ENCODE measurements around the gene TFAP2A. TPM values are rescaled to one million over a fixed set of nuclear protein-coding genes. Genes with fewer than 3 reads are reported as not detected.

The TFAP2A gene
- total and polyA plus RNA-seq, 10 donors, result 0.04 to 0.94 (median 0.23) TPM; not detected in 4

GRCh38 chr6:10391299-10391630 lies 23.6 kb downstream of the TFAP2A start:
- 4 to 13% (median 12%) methylated on average over 10 of the region's 10 CpGs for WGBS, 5 donors
- peaks cover 0 to 14% (median 0%) of the 10 kb centered on the region in 8 donors for H3K9me3 ChIP-seq
- H3K27ac ChIP-seq, result no peak overlapping the region
- intact Hi-C loops (cut with DNase I; ENCODE audit: low total_unique reads), result no loop called here
- no peaks in the 10 kb centered on the region for H3K4me1 ChIP-seq
- H3K27me3 ChIP-seq (replicated peaks in 1 of 7), result peaks cover 6 to 100% (median 94%) of the 10 kb centered on the region in 7 donors
- TF ChIP-seq POLR2AphosphoS5 (IDR thresholded peaks at IDR 0.05), result no peak
- no peak for TF ChIP-seq CTCF (IDR thresholded peaks at IDR 0.05 in 8 of 11, conservative IDR thresholded peaks at IDR 0.05 in 3 of 11)
- no peak for TF ChIP-seq POLR2A (IDR thresholded peaks at IDR 0.05)
- no peak overlapping the region for H3K4me3 ChIP-seq
- no peaks in the 10 kb centered on the region for H3K36me3 ChIP-seq
- no peak for DNase-seq

- intact Hi-C loops (cut with DNase I; ENCODE audit: low total_unique reads), result no loop called here
- no peak for DNase-seq
- TF ChIP-seq CTCF (IDR thresholded peaks at IDR 0.05 in 8 of 11, conservative IDR thresholded peaks at IDR 0.05 in 3 of 11) (no peak), POLR2AphosphoS5 (IDR thresholded peaks at IDR 0.05) (no peak), POLR2A (IDR thresholded peaks at IDR 0.05) (no peak)
- WGBS, 5 donors, result 6 to 13% (median 10%) methylated on average over 40 to 41 of the region's 41 CpGs
- Histone ChIP-seq H3K27me3 (replicated peaks in 1 of 7) (peaks cover 10 to 100% (median 94%) of the 10 kb centered on the region in 7 donors), H3K27ac (no peak overlapping the region), H3K9me3 (peaks cover 0 to 14% (median 0%) of the 10 kb centered on the region in 8 donors), H3K36me3 (no peaks in the 10 kb centered on the region), H3K4me1 (no peaks in the 10 kb centered on the region), H3K4me3 (no peak overlapping the region)
Observed at GRCh38 chr6:10390495-10391298, 24.2 kb downstream of the TFAP2A start.

- WGBS, 5 donors, result 6 to 14% (median 12%) methylated on average over 42 to 47 of the region's 47 CpGs
- no peaks in the 10 kb centered on the region for H3K36me3 ChIP-seq
- peaks cover 0 to 16% (median 0%) of the 10 kb centered on the region in 8 donors for H3K9me3 ChIP-seq
- no peak for DNase-seq
- H3K4me1 ChIP-seq, result no peaks in the 10 kb centered on the region
- no peak overlapping the region for H3K4me3 ChIP-seq
- H3K27me3 ChIP-seq (replicated peaks in 1 of 7), result peaks cover 14 to 100% (median 94%) of the 10 kb centered on the region in 7 donors
- no peak for TF ChIP-seq CTCF (IDR thresholded peaks at IDR 0.05 in 8 of 11, conservative IDR thresholded peaks at IDR 0.05 in 3 of 11)
- no peak for TF ChIP-seq POLR2A (IDR thresholded peaks at IDR 0.05)
- TF ChIP-seq POLR2AphosphoS5 (IDR thresholded peaks at IDR 0.05), result no peak
- H3K27ac ChIP-seq, result no peak overlapping the region
- intact Hi-C loops (cut with DNase I; ENCODE audit: low total_unique reads), result no loop called here
Observed at GRCh38 chr6:10389739-10390494, 25.0 kb downstream of the TFAP2A start.

All from spleen (tissue), 11 donors.